Stimulated activated CD4-positive, alpha-beta T cell treated with anti-CD3 and anti-CD28 coated beads, Interleukin-12 subunit alpha, Interleukin-12 subunit beta, amount 100 ng/mL, for 24 hours (primary cell): ENCODE data around the gene UBXN10.

Source experiments
- DNase-seq, 2 experiments: peaks; one replicate each; pipeline ENCODE4 v3.0.0-alpha.2; 2020; ENCODE audit warnings: low read depth in 2 of 2

The UBXN10 gene

GRCh38 chr1:20151906-20152598, 33.8 kb upstream of the UBXN10 start:
- peak; percentile 62 to 73 for DNase-seq

GRCh38 chr1:20152599-20152930, 33.3 kb upstream of the UBXN10 start:
- no peak for DNase-seq

GRCh38 chr1:20153000-20153418, 32.9 kb upstream of the UBXN10 start:
- DNase-seq, result no peak

GRCh38 chr1:20154301-20154831, 31.5 kb upstream of the UBXN10 start:
- DNase-seq, result no peak

- DNase-seq, result no peak
These were observed 27.4 kb upstream of the UBXN10 start for GRCh38 chr1:20158358-20159070.

GRCh38 chr1:20160034-20160433, 25.9 kb upstream of the UBXN10 start:
- DNase-seq, result no peak

- DNase-seq, result no peak
These were observed 21.1 kb upstream of the UBXN10 start for GRCh38 chr1:20164694-20165202.

- no peak for DNase-seq
These were observed 20.4 kb upstream of the UBXN10 start for GRCh38 chr1:20165522-20165951.

GRCh38 chr1:20166051-20166450, 19.8 kb upstream of the UBXN10 start:
- no peak for DNase-seq

- DNase-seq, result no peak
These were observed 18.8 kb upstream of the UBXN10 start for GRCh38 chr1:20167126-20167525.

GRCh38 chr1:20168564-20169491, 17.1 kb upstream of the UBXN10 start:
- no peak for DNase-seq

GRCh38 chr1:20169932-20170331, 16.0 kb upstream of the UBXN10 start:
- no peak for DNase-seq

GRCh38 chr1:20172033-20172590, 13.8 kb upstream of the UBXN10 start:
- DNase-seq, result no peak

GRCh38 chr1:20174937-20175666, 10.8 kb upstream of the UBXN10 start:
- DNase-seq, result no peak

- no peak for DNase-seq
These were observed 7.1 kb upstream of the UBXN10 start for GRCh38 chr1:20178634-20179370.

GRCh38 chr1:20179371-20180128, 6.3 kb upstream of the UBXN10 start:
- DNase-seq, result no peak

GRCh38 chr1:20180129-20180843, 5.6 kb upstream of the UBXN10 start:
- DNase-seq, result no peak

GRCh38 chr1:20180844-20181207, 5.1 kb upstream of the UBXN10 start:
- no peak for DNase-seq

- DNase-seq, result no peak
These were observed 3.5 kb upstream of the UBXN10 start for GRCh38 chr1:20182415-20182814.
